HCT116 (cell line): ENCODE results near the gene ZNHIT2. TPM values are rescaled to one million over a fixed set of nuclear protein-coding genes. Genes with fewer than 3 reads are reported as not detected.

Source experiments
- ATAC-seq: fragments of 200-7000 bp; cut with Tn5 transposase; 2 replicates; pipeline ENCODE4 v1.9.1; 2020; ENCODE audit warnings: mild to moderate bottlenecking, moderate library complexity
- BruUV-seq: library from RNA; stranded (reverse); fragments of 400-500 nt; replicated peaks from 2 replicates; lab custom pipeline; 2021; lab: Mats Ljungman, UMichigan
- CTCF ChIA-PET: fragments of 300-600 bp; sonication (Branson Sonifier 250); formaldehyde crosslinking; loops from one replicate; lab custom pipeline; 2021; ENCODE audit warnings: antibody characterized with exemption; lab: Charles Lee
- POLR2A ChIA-PET: fragments of 300-600, 350-600 bp; sonication (Branson Sonifier 250); formaldehyde crosslinking; loops from one replicate; lab custom pipeline; 2021; ENCODE audit warnings: antibody characterized with exemption; lab: Charles Lee
- RAD21 ChIA-PET, 2 experiments: fragments of 300-600 bp; sonication (Branson Sonifier 250); formaldehyde crosslinking; loops; one replicate each; lab custom pipeline; 2023; ENCODE audit warnings: low total read pairs in 2 of 2; ENCODE audit not compliant: uncharacterized antibody in 2 of 2, unreplicated experiment in 2 of 2, low non-redundant PET in 1 of 2; lab: Charles Lee
- DNase-seq: peaks from one replicate; pipeline ENCODE4 v3.0.0-alpha.2; 2010; ENCODE audit warnings: low read depth, low spot score
- H2AFZ ChIP-seq: fragments of 200-600 bp; shearing (Covaris generic), sonication (generic); 2 replicates; pipeline ENCODE4 v1.6.1; 2017; ENCODE audit warnings: low read depth, mixed run types, mixed read lengths, antibody characterized with exemption, low read length; ENCODE audit not compliant: poor library complexity, severe bottlenecking
- H3K27ac ChIP-seq: 2 replicates; pipeline ENCODE4 v1.5.1; 2012; ENCODE audit warnings: low read depth, low read length
- H3K27me3 ChIP-seq: fragments of 200-600 bp; sonication (generic); 2 replicates; pipeline ENCODE4 v1.6.1; 2016; ENCODE audit warnings: mixed run types, low read length, mixed read lengths; ENCODE audit not compliant: insufficient read depth
- H3K36me3 ChIP-seq, 2 experiments: fragments of 200-500 bp in 1 of 2; fragments of 200-600 bp in 1 of 2; sonication (Bioruptor generic) in 1 of 2; sonication (generic) in 1 of 2; 2 replicates each; pipeline versions ENCODE4 v1.5.1 to v1.6.1; 2014 to 2016; ENCODE audit warnings: low read length in 2 of 2, inconsistent platforms in 1 of 2, mixed read lengths in 1 of 2, mixed run types in 1 of 2; ENCODE audit not compliant: insufficient read depth in 2 of 2, control insufficient read depth in 1 of 2
- H3K4me1 ChIP-seq, 2 experiments: fragments of 200-600 bp in 1 of 2; sonication (generic) in 1 of 2; 2 replicates each; pipeline versions ENCODE4 v1.5.1 to v1.6.1; 2012 to 2017; ENCODE audit warnings: low read length in 2 of 2, inconsistent platforms in 1 of 2, mild to moderate bottlenecking in 1 of 2, mixed read lengths in 1 of 2, mixed run types in 1 of 2, moderate library complexity in 1 of 2; ENCODE audit not compliant: insufficient read depth in 2 of 2, control insufficient read depth in 1 of 2
- H3K4me2 ChIP-seq: fragments of 200-600 bp; sonication (generic); 2 replicates; pipeline ENCODE4 v1.6.1; 2017; ENCODE audit warnings: mixed run types, low read length, mixed read lengths
- H3K4me3 ChIP-seq, 2 experiments: fragments of 200-600 bp in 1 of 2; sonication (generic) in 1 of 2; replicated peaks in 1 of 2; 2 replicates each; pipeline ENCODE4 v1.5.1; 2011 to 2016; ENCODE audit warnings: low read length in 2 of 2, control low read depth in 1 of 2, low read depth in 1 of 2, mild to moderate bottlenecking in 1 of 2, mixed read lengths in 1 of 2, mixed run types in 1 of 2
- H3K79me2 ChIP-seq: fragments of 200-600 bp; sonication (generic); 2 replicates; pipeline ENCODE4 v1.6.1; 2017; ENCODE audit warnings: mild to moderate bottlenecking, mixed run types, low read length, moderate library complexity, mixed read lengths; ENCODE audit not compliant: insufficient read depth
- H3K9ac ChIP-seq: fragments of 200-600 bp; sonication (generic); 2 replicates; pipeline ENCODE4 v1.6.1; 2016; ENCODE audit warnings: low read length, mixed read lengths
- H3K9me2 ChIP-seq: fragments of 200-600 bp; sonication (generic), shearing (Covaris generic); 2 replicates; pipeline ENCODE4 v1.6.1; 2017; ENCODE audit warnings: mixed run types, mild to moderate bottlenecking, moderate library complexity; ENCODE audit not compliant: insufficient read depth
- H3K9me3 ChIP-seq, 2 experiments: fragments of 200-500 bp in 1 of 2; fragments of 200-600 bp in 1 of 2; sonication (Bioruptor generic) in 1 of 2; sonication (generic) in 1 of 2; 2 replicates each; pipeline ENCODE4 v1.6.1; 2014 to 2017; ENCODE audit warnings: low read length in 2 of 2, mixed read lengths in 2 of 2, inconsistent platforms in 1 of 2, low read depth in 1 of 2, mild to moderate bottlenecking in 1 of 2, mixed run types in 1 of 2, moderate library complexity in 1 of 2; ENCODE audit not compliant: control insufficient read depth in 1 of 2, insufficient read depth in 1 of 2
- H4K20me1 ChIP-seq: fragments of 200-600 bp; sonication (generic), shearing (Covaris generic); 2 replicates; pipeline ENCODE4 v1.6.1; 2017; ENCODE audit warnings: mixed run types, mild to moderate bottlenecking, moderate library complexity; ENCODE audit not compliant: insufficient read depth
- CTCF ChIP-seq, 3 experiments: fragments of 200-600 bp in 1 of 3; sonication (generic) in 1 of 3; IDR thresholded peaks in 2 of 3; conservative IDR thresholded peaks in 1 of 3; 2 replicates each; pipeline ENCODE4 v1.5.1; 2012 to 2017; ENCODE audit warnings: low read depth in 2 of 3, low read length in 2 of 3, antibody characterized with exemption in 1 of 3, borderline replicate concordance in 1 of 3, control low read depth in 1 of 3, mild to moderate bottlenecking in 1 of 3, mixed read lengths in 1 of 3, mixed run types in 1 of 3, moderate library complexity in 1 of 3; ENCODE audit not compliant: insufficient read depth in 1 of 3
- POLR2AphosphoS5 ChIP-seq: IDR thresholded peaks from 2 replicates; pipeline ENCODE4 v1.6.1; 2011; ENCODE audit warnings: mild to moderate bottlenecking, low read depth, low read length, moderate library complexity
- RAD21 ChIP-seq: IDR thresholded peaks from 2 replicates; pipeline ENCODE4 v1.6.1; 2012; ENCODE audit warnings: low read depth, mild to moderate bottlenecking
- TCF7L2 ChIP-seq: IDR thresholded peaks from 2 replicates; pipeline ENCODE4 v1.7.0; 2011; ENCODE audit warnings: borderline replicate concordance, inconsistent platforms; ENCODE audit not compliant: insufficient read depth, insufficient read length; ENCODE audit errors: extremely low read depth
- ZBTB33 ChIP-seq: IDR thresholded peaks from 2 replicates; pipeline ENCODE4 v1.6.1; 2011; ENCODE audit warnings: mild to moderate bottlenecking, low read length, moderate library complexity; ENCODE audit not compliant: insufficient replicate concordance; ENCODE audit errors: extremely low read depth
- ZFX ChIP-seq: fragments of 450-650 bp; IDR thresholded peaks from 2 replicates; pipeline ENCODE4 v1.6.1; 2017
- ZNF274 ChIP-seq: fragments of 200-500 bp; sonication (Bioruptor generic); IDR thresholded peaks from 2 replicates; pipeline ENCODE4 v1.6.1; 2014; ENCODE audit warnings: mild to moderate bottlenecking, low read depth, low read length, inconsistent platforms
- intact Hi-C: fragments of 100-400 bp; cut with micrococcal nuclease; formaldehyde crosslinking; loops from 2 replicates; pipeline ENCODE4 v1.10.0; 2022
- total RNA-seq: library from RNA; stranded (reverse); gene quantifications from one replicate; pipeline ENCODE4 v1.2.1, GENCODE V29; 2021; ENCODE audit not compliant: unreplicated experiment

The ZNHIT2 gene
- total RNA-seq, 1 experiment from 2014 or later, result 18.8 TPM

- Histone ChIP-seq H3K9me3 (no peaks in the 10 kb centered on the region), H3K4me1 (peaks cover 4 to 12% of the 10 kb centered on the region in 2 experiments; a peak in 2 of 4 replicates), H3K4me3 (no peak overlapping the region), H3K27ac (peak overlapping the region; percentile 17; the same call in 1 of the 2 replicates), H4K20me1 (no peaks in the 10 kb centered on the region), H3K9ac (no peak overlapping the region), H2AFZ (no peak overlapping the region), H3K27me3 (no peaks in the 10 kb centered on the region), H3K36me3 (peaks cover 30 to 60% of the 10 kb centered on the region in 2 experiments), H3K79me2 (peaks cover 35% of the 10 kb centered on the region), H3K9me2 (no peaks in the 10 kb centered on the region), H3K4me2 (no peak overlapping the region)
- ATAC-seq (no peak), DNase-seq (no peak)
- ChIA-PET RAD21 (no interaction called here), POLR2A (interaction anchor here (1.8 kb wide), 1 partner anchor 52 kb away, joined by 4 read pairs; the partner anchor contains the start of gene CAPN1), CTCF (no interaction called here)
- BruUV-seq, result no TSS peak
- TF ChIP-seq POLR2AphosphoS5 (0 out of 2 replicates have a peak, but pooled peaks have one; percentile 14), TCF7L2 (no peak), CTCF (IDR thresholded peaks at IDR 0.05 in 2 of 3, conservative IDR thresholded peaks at IDR 0.05 in 1 of 3; ENCODE audit: borderline replicate concordance in 1 of 3, insufficient read depth in 1 of 3, low read depth in 2 of 3, low read length in 2 of 3) (peak in 1 of 3 experiments; percentile 12; a peak in 1 of 6 replicates), RAD21 (no peak), ZNF274 (no peak), ZBTB33 (no peak), ZFX (no peak)
- intact Hi-C loops, result no loop called here
These were observed 12.3 kb upstream of the ZNHIT2 start for GRCh38 chr11:65129649-65130441.
